Measurements from ENCODE around the gene SH3RF1.

Gene SH3RF1

DNA sequence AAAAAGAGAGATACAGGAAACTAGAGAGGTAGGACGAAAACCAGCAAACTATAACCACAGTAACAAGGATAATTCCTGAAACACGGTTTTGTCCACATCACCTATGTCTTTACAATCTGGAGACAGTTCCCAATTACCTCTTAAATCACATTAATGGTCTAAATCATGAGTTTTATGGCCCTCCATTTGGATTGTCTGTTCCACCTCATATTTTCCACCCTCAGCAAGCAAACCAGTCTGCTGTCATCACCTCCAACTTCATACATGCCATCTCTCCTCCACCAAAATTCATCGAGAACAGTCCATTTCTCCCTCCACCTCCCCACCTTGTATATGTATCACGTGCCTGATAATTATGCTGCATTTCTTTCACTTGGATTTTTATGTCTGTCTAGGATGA is 107.3 kb downstream of the SH3RF1 start:
- no peak for DNase-seq (ENCODE audit: low read depth)

GRCh38 chr4:169160825-169161224 is 109.9 kb downstream of the SH3RF1 start:
- no peak for DNase-seq (ENCODE audit: low read depth)

DNA sequence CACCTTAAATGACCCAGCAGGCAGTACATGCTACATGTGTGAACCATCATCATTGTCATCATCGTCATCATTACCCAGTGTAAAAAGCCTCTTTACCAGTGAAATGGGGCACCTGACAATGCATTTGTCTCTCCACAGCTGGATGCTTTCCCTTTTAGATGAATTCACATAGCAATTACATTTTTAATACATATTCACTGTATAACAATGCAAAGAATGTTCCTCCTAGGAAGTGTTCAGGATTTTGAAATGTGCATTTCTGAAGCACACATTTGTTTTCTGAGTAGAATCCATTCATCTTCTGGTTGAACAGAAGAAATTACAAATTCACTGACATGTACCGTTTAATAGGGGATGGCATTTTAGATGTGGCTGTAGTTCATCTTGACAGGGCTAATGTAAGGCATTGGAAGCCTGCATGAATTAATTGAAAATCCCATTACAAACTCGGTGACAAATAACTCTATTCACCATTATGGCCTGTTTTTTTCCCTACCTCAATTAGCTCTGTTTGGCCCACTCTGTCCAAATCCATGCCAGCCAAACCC is 111.1 kb downstream of the SH3RF1 start:
- no peak for DNase-seq (ENCODE audit: low read depth)

GRCh38 chr4:169158861-169159260 is 111.9 kb downstream of the SH3RF1 start:
- DNase-seq (ENCODE audit: low read depth), result no peak

- no peak for DNase-seq (ENCODE audit: low read depth)
These were observed 112.7 kb downstream of the SH3RF1 start for GRCh38 chr4:169158046-169158445.

GRCh38 chr4:169156392-169156791 is 114.4 kb downstream of the SH3RF1 start:
- DNase-seq (ENCODE audit: low read depth), result no peak

GRCh38 chr4:169154121-169154520 is 116.6 kb downstream of the SH3RF1 start:
- DNase-seq (ENCODE audit: low read depth), result no peak

- no peak for DNase-seq (ENCODE audit: low read depth)
These were observed 117.2 kb downstream of the SH3RF1 start for GRCh38 chr4:169153481-169154087.

DNA sequence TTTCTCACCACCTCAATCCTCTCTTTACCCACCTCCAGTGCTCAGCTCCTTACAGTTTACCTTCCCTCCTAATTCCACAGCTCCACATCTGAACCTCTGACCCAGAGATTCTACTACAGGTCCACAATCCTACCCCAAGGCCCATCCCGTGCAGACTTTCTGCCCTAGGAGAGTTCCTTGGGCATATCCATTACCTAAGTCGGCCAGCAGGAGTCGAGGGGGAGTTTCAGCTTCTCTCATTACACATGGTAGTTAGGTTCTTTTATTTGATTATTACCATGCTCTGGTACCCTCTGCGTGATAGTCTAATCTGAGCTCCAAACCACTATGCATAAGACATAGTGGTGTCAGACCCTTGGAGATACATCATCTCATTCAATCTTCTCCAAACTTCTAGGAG is 117.9 kb downstream of the SH3RF1 start:
- no peak for DNase-seq (ENCODE audit: low read depth)

- DNase-seq (ENCODE audit: low read depth), result no peak
These were observed 118.7 kb downstream of the SH3RF1 start for GRCh38 chr4:169152098-169152497.

- no peak for DNase-seq (ENCODE audit: low read depth)
These were observed 119.1 kb downstream of the SH3RF1 start for GRCh38 chr4:169151671-169152070.

- DNase-seq (ENCODE audit: low read depth), result no peak
These were observed 120.0 kb downstream of the SH3RF1 start for GRCh38 chr4:169150806-169151205.

DNA sequence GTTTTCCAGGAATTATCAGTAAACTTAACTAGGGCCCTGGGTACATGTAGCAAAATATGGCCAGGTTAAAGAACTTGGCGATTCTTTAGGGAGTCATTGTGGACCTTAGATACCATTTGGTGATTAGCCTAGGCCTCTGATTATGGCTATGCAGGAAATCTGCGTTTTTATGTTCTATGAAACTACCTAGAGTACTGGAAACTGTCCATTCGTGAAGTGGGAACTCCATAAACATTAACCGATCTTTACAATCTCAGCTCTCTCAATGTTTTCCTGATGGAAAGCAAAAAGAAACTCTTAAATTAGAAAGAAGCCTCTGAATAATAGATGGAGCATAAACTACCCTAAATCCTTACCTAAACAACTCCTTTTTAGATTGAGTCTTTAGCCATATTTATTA is 121.9 kb downstream of the SH3RF1 start:
- no peak for DNase-seq (ENCODE audit: low read depth)

DNA sequence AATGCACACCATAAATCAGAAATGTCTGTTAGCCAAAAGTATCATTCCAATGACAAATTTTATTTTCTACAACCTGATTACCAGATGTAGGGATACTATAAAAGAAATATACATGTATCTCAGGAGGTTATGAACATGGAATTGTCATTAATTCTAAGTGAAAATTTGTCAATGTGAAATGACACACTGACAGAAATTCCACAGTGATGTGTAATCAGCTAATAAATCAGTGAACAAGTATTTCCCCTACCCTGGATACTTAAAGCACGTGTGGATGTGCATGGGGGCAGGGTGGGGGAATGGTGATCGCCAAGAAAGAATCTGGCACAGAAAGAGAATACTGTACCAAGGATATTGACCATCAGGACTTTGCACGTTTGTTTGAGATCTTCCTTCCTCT is 123.6 kb downstream of the SH3RF1 start:
- no peak for DNase-seq (ENCODE audit: low read depth)

- DNase-seq (ENCODE audit: low read depth), result no peak
These were observed 126.6 kb downstream of the SH3RF1 start for GRCh38 chr4:169144061-169144600.

GRCh38 chr4:169143335-169143734 is 127.4 kb downstream of the SH3RF1 start:
- DNase-seq (ENCODE audit: low read depth), result no peak

GRCh38 chr4:169142906-169143305 is 127.8 kb downstream of the SH3RF1 start:
- no peak for DNase-seq (ENCODE audit: low read depth)

- DNase-seq (ENCODE audit: low read depth), result no peak
These were observed 128.4 kb downstream of the SH3RF1 start for GRCh38 chr4:169142391-169142790.

- DNase-seq (ENCODE audit: low read depth), result no peak
These were observed 131.7 kb downstream of the SH3RF1 start for GRCh38 chr4:169139021-169139420.

DNA sequence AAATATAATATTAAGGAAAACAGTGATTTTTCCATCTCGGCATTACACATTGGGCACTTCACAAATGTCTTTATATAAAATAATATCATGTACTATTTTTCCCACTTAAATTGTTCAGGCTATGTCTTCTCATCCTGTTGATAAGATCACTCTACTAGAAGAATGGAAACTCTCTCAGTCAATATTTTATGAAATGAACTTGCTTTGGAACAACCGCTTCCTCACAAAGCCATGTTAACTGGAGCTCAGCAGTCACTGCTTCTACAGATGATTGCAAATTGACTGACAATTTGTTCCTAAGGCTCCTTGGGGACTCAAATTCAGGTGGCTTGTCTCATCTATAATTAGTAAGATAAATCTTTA is 133.2 kb downstream of the SH3RF1 start:
- DNase-seq (ENCODE audit: low read depth), result no peak

DNA sequence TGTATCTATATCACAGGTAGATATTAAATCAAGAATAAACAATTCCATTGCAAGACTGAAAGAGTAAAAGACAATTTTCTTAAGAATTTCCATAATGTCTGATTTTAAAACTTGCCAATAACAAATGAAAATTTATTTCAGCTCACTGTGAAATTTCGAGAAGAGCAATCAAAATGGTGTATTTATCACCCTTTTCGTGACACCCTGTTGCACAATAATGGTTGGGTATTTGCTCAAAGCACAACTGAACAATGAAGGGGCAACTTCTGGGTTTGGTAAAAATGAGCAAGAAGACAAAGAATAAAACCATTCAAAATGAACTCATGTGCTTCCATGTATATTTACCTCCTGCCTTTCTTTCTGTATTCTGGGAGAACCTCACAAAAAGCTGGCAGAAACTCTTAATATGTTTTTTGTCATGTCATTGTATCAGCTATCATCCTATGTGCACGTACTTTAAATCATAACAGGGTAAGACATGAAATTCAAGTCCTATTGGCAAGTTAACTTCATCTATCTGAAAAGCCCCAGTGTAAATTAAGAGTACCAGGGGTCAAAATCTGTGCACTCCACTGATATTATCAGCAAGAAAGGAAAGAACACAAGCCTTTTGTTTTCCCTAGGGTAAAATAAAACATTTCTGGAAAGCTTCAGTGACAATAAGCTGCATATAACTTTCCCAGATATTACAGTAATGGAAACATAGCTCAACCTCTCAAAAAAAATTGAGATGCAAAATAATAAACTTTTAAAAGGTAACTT is 133.8 kb downstream of the SH3RF1 start:
- no peak for DNase-seq (ENCODE audit: low read depth)

DNA sequence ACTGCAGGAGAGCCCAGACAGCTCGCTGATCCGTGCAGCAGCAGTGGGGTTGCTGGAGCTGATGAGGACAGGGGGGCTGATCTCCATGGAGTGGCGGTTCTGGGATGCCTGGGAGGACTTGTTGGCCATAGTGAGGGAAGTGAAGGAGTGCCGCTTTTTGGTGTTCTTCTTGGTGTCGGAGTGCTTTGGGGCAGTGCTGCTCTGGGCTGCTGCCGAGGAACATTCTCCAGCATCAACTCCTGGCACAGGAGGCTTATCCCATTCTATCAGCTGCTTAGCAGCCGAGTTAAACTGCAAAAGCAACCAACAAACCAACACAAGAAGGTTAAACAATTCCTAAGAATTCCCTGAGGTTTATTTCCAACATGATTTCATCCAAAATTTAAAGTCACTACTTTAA is 134.4 kb downstream of the SH3RF1 start:
- no peak for DNase-seq (ENCODE audit: low read depth)

DNA sequence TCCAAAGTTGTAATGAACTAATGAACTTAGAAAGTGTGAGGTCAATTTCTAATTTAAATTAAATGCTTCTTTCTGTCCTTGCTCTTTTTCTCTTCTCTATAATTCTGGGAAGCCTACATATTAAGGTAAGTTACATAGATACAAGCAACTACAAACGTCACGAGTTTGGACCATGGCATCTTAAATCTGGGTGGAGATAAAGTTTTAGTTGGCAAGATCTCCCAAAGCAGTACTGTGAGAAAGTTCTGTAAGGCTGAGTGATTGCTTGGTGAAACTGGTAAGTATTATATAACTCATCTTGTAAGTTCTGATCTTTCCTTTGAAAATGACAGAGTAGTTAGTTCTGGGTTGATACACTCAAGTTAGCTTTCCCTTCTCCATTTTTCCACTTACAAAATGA is 135.0 kb downstream of the SH3RF1 start:
- no peak for DNase-seq (ENCODE audit: low read depth)
